Measurements from ENCODE around the gene KDM3A. TPM values are rescaled to one million over a fixed set of nuclear protein-coding genes. Genes with fewer than 3 reads are reported as not detected.

The KDM3A gene
- total and polyA plus RNA-seq, 10 of the 15 experiments (the other 5 are each of a cell fraction or from before 2014, with no cell fraction given) = 3.8 to 102 (median 11.1) TPM

GRCh38 chr2:86513948-86514660 is 72.9 kb downstream of the KDM3A start (continued):
- TF ChIP-seq E2F4 (IDR thresholded peaks at IDR 0.05; ENCODE audit: low read depth, low read length) (no peak), MEF2B (IDR thresholded peaks at IDR 0.05; ENCODE audit: partially characterized antibody, poor library complexity, severe bottlenecking) (no peak)

DNA sequence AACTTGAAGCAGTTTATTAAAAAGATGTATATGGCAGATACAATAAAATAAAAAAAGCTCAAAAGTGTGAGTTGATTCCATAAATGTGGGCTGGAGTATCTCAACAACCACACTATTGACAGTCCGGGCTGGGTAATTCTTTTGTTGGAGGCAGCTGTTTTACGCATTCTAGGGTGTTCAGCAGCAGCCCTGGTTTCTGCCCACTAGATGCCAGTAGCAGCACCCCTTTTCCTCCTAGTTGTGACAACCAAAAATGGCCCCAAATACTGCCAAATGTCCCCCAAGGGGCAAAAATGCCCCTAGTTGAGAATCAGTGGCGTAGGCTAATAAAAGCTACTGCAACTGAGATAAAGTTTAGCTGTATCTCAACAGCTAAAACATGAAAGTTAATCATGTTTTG is 77.3 kb downstream of the KDM3A start:
- H3K9me3 ChIP-seq (replicated peaks; ENCODE audit: control insufficient read depth, insufficient read depth, low read length) = no peaks in the 10 kb centered on the region; the same call in 1 of the 3 replicates
- no peaks in the 10 kb centered on the region; a peak in 3 of 4 replicates for H3K36me3 ChIP-seq (ENCODE audit: control insufficient read depth in 2 of 2, insufficient read depth in 2 of 2, low read length in 1 of 2)
- POLR2A ChIA-PET = no interaction called here
- H2AFZ ChIP-seq (ENCODE audit: control insufficient read depth, low read depth, low read length) = no peak overlapping the region
- ATAC-seq = 0 out of 3 replicates have a peak, but pooled peaks have one; percentile 36
- TF ChIP-seq ASH2L (IDR thresholded peaks at IDR 0.05; ENCODE audit: borderline replicate concordance, low read depth) (no peak), CTCF (IDR thresholded peaks at IDR 0.05 in 2 of 3, conservative IDR thresholded peaks at IDR 0.05 in 1 of 3; ENCODE audit: control insufficient read depth in 2 of 3, extremely low read depth in 1 of 3, insufficient read depth in 1 of 3, low read depth in 3 of 3, low read length in 3 of 3) (peak in 2 of 3 experiments; percentile 9 to 23; a peak in 2 of 6 replicates)
- BruUV-seq (replicated peaks) = no TSS peak
- RAD21 ChIA-PET (ENCODE audit: unreplicated experiment) = no interaction called here
- in situ Hi-C loops (cut with MboI) (no loop called here), intact Hi-C loops (cut with micrococcal nuclease; ENCODE audit: unreplicated experiment) (no loop called here)
- no peak overlapping the region for H3K27ac ChIP-seq (ENCODE audit: control insufficient read depth, insufficient read depth)
- no peaks in the 10 kb centered on the region for H3K27me3 ChIP-seq (replicated peaks in 1 of 2; ENCODE audit: control insufficient read depth in 2 of 2, insufficient read depth in 2 of 2, low read length in 1 of 2)
- SMC1A ChIA-PET (ENCODE audit: uncharacterized antibody, unreplicated experiment) = interaction anchor here (1.0 kb wide), 1 partner anchor 45 kb away, joined by 3 read pairs; no protein-coding TSS in a partner anchor
- no peak for FAIRE-seq
- CTCF ChIA-PET = interaction anchor here (0.8 to 1.3 kb wide), 2 partner anchors 40 to 313 kb away, joined by 3 read pairs; no protein-coding TSS in a partner anchor
- no peaks in the 10 kb centered on the region for H3K79me2 ChIP-seq (ENCODE audit: control insufficient read depth, insufficient read depth, low read length)
- 92% methylated on average over 3 of the region's 3 CpGs for WGBS (ENCODE audit: insufficient coverage, insufficient replicate concordance, low lambda C conversion rate, missing lambda C conversion rate)
- no peak overlapping the region for H3K4me2 ChIP-seq (ENCODE audit: control insufficient read depth, insufficient read depth)
- no peak for DNase-seq (ENCODE audit: low read depth, low spot score)
- H4K20me1 ChIP-seq (ENCODE audit: control insufficient read depth, insufficient read depth) = no peaks in the 10 kb centered on the region
- no peak overlapping the region for H3K4me3 ChIP-seq
- no peaks in the 10 kb centered on the region for H3K4me1 ChIP-seq (ENCODE audit: control insufficient read depth, insufficient read depth, low read length)
- no peak overlapping the region for H3K9ac ChIP-seq (ENCODE audit: control insufficient read depth, insufficient read depth, low read length)
